WTC11 (cell line): Measurements from ENCODE around the gene FHL3. TPM values are rescaled to one million over a fixed set of nuclear protein-coding genes. Genes with fewer than 3 reads are reported as not detected.
A peak's percentile ranks its signal among the peaks of the same experiment; 100 is the strongest.

Source experiments
- ATAC-seq: fragments of 200-7000 bp; cut with Tn5 transposase; 2 replicates; pipeline ENCODE4 v1.10.0; 2021; ENCODE audit warnings: mild to moderate bottlenecking, moderate library complexity
- CTCF ChIA-PET: fragments of 300-600 bp; sonication (Branson Sonifier 250); formaldehyde crosslinking; loops from one replicate; lab custom pipeline; 2021; ENCODE audit warnings: antibody characterized with exemption; lab: Charles Lee
- POLR2A ChIA-PET: fragments of 350-600 bp; sonication (Branson Sonifier 250); formaldehyde crosslinking; loops from one replicate; lab custom pipeline; 2021; ENCODE audit warnings: antibody characterized with exemption; lab: Charles Lee
- DNase-seq: peaks from one replicate; pipeline ENCODE4 v3.0.0; 2021; ENCODE audit warnings: low spot score
- H3K27ac Mint-ChIP-seq: 2 replicates; pipeline ENCODE4 v1.8.0; 2021; ENCODE audit warnings: mixed read lengths
- H3K27me3 Mint-ChIP-seq: 2 replicates; pipeline ENCODE4 v1.8.0; 2021; ENCODE audit warnings: low read depth, mild to moderate bottlenecking, moderate library complexity, mixed read lengths
- H3K36me3 Mint-ChIP-seq: 2 replicates; pipeline ENCODE4 v1.8.0; 2021; ENCODE audit warnings: mixed read lengths
- H3K4me1 Mint-ChIP-seq: 2 replicates; pipeline ENCODE4 v1.8.0; 2022; ENCODE audit warnings: mixed read lengths
- H3K4me3 Mint-ChIP-seq: 2 replicates; pipeline ENCODE4 v1.8.0; 2021; ENCODE audit warnings: mild to moderate bottlenecking, moderate library complexity, mixed read lengths
- H3K9me3 Mint-ChIP-seq: 2 replicates; pipeline ENCODE4 v1.8.0; 2021; ENCODE audit warnings: mixed read lengths
- AR ChIP-seq: fragments of 250-450 bp; sonication (Bioruptor Pico); IDR thresholded peaks from 2 replicates; pipeline ENCODE4 v1.9.0; 2021; ENCODE audit warnings: mild to moderate bottlenecking
- ATF1 ChIP-seq: sonication (generic); formaldehyde crosslinking; IDR thresholded peaks from 2 replicates; pipeline ENCODE4 v1.8.1; 2023; ENCODE audit warnings: mild to moderate bottlenecking, moderate library complexity, missing genetic modification reagents
- ATF6 ChIP-seq: sonication (generic); formaldehyde crosslinking; IDR thresholded peaks from 2 replicates; pipeline ENCODE4 v1.8.1; 2023; ENCODE audit warnings: mild to moderate bottlenecking, missing genetic modification reagents
- CREB1 ChIP-seq: sonication (generic); formaldehyde crosslinking; IDR thresholded peaks from 2 replicates; pipeline ENCODE4 v1.8.0; 2023; ENCODE audit warnings: mild to moderate bottlenecking, missing genetic modification reagents
- CTCF ChIP-seq: fragments of 200-600 bp; IDR thresholded peaks from 2 replicates; pipeline ENCODE4 v1.8.0; 2022; ENCODE audit warnings: antibody characterized with exemption
- ERG ChIP-seq: fragments of 250-450 bp; sonication (Bioruptor Pico); IDR thresholded peaks from 2 replicates; pipeline ENCODE4 v1.8.0; 2021; ENCODE audit warnings: mild to moderate bottlenecking
- FOXP1 ChIP-seq: sonication (generic); formaldehyde crosslinking; IDR thresholded peaks from 2 replicates; pipeline ENCODE4 v1.8.0; 2022; ENCODE audit warnings: missing genetic modification reagents, mild to moderate bottlenecking, moderate library complexity, borderline replicate concordance
- IRF1 ChIP-seq: sonication (generic); formaldehyde crosslinking; IDR thresholded peaks from 2 replicates; pipeline ENCODE4 v1.8.0; 2023; ENCODE audit warnings: missing genetic modification reagents
- MYBL2 ChIP-seq: sonication (generic); formaldehyde crosslinking; IDR thresholded peaks from 2 replicates; pipeline ENCODE4 v1.8.1; 2023; ENCODE audit warnings: mild to moderate bottlenecking, moderate library complexity, missing genetic modification reagents
- NR3C1 ChIP-seq: sonication (generic); formaldehyde crosslinking; conservative IDR thresholded peaks from 2 replicates; pipeline ENCODE4 v1.8.1; 2023; ENCODE audit warnings: low read depth, mild to moderate bottlenecking, missing genetic modification reagents
- PRRX2 ChIP-seq: fragments of 250-450 bp; sonication (Bioruptor Pico); IDR thresholded peaks from 2 replicates; pipeline ENCODE4 v1.8.0; 2021; ENCODE audit warnings: mild to moderate bottlenecking
- RORB ChIP-seq: fragments of 250-450 bp; sonication (Bioruptor Pico); IDR thresholded peaks from 2 replicates; pipeline ENCODE4 v1.9.0; 2021; ENCODE audit warnings: mild to moderate bottlenecking
- SP1 ChIP-seq: sonication (generic); formaldehyde crosslinking; conservative IDR thresholded peaks from 2 replicates; pipeline ENCODE4 v1.8.1; 2022; ENCODE audit warnings: missing genetic modification reagents
- TCF7 ChIP-seq: sonication (generic); formaldehyde crosslinking; IDR thresholded peaks from 2 replicates; pipeline ENCODE4 v1.8.0; 2022; ENCODE audit warnings: mild to moderate bottlenecking, low read depth, missing genetic modification reagents, moderate library complexity
- TP53 ChIP-seq: sonication (generic); formaldehyde crosslinking; IDR thresholded peaks from 2 replicates; pipeline ENCODE4 v1.8.1; 2023; ENCODE audit warnings: mild to moderate bottlenecking, missing genetic modification reagents
- ZBTB21 ChIP-seq: sonication (generic); formaldehyde crosslinking; IDR thresholded peaks from 2 replicates; pipeline ENCODE4 v1.8.1; 2023; ENCODE audit warnings: mild to moderate bottlenecking, missing genetic modification reagents, borderline replicate concordance
- ZMAT4 ChIP-seq: fragments of 250-450 bp; sonication (Bioruptor Pico); IDR thresholded peaks from 2 replicates; pipeline ENCODE4 v1.9.0; 2021; ENCODE audit warnings: mild to moderate bottlenecking
- ZNF138 ChIP-seq: sonication (generic); formaldehyde crosslinking; conservative IDR thresholded peaks from 2 replicates; pipeline ENCODE4 v1.8.1; 2022; ENCODE audit warnings: mild to moderate bottlenecking, moderate library complexity, missing genetic modification reagents
- total RNA-seq: library from RNA; stranded (reverse); gene quantifications from 3 replicates; pipeline ENCODE4 v1.2.3, GENCODE V29; 2021

Gene FHL3
- total RNA-seq, 1 experiment from 2014 or later = 34.4 TPM

GRCh38 chr1:38029685-38030511 lies 24.6 kb upstream of the FHL3 start:
- no peak for TF ChIP-seq IRF1
- TF ChIP-seq ATF6 (CRISPR knock-in tag) = no peak
- TF ChIP-seq CREB1 (CRISPR knock-in tag) = no peak
- 0 out of 2 replicates have a peak, but pooled peaks have one; percentile 46 for TF ChIP-seq MYBL2 (CRISPR knock-in tag)
- TF ChIP-seq ZMAT4 (CRISPR knock-in tag) = no peak
- 0 out of 2 replicates have a peak, but pooled peaks have one; percentile 26 for TF ChIP-seq SP1 (CRISPR knock-in tag)
- no peak for TF ChIP-seq ZNF138 (CRISPR knock-in tag)
- ChIA-PET POLR2A (interaction anchor here (0.6 to 1.6 kb wide), 9 partner anchors 12 to 526 kb away, joined by 3 to 5 read pairs (median 3); partner anchors contain the start of gene UTP11), CTCF (interaction anchor here (0.6 to 6.7 kb wide), 42 partner anchors 10 to 805 kb away, joined by 3 to 79 read pairs (median 4); partner anchors contain the start of genes C1orf122, POU3F1, UTP11 and YRDC)
- peak; percentile 29 for ATAC-seq
- no peak for DNase-seq
- Mint-ChIP-seq H3K27ac (peak overlapping the region; percentile 72; the same call in 1 of the 2 replicates), H3K4me1 (peaks cover 55% of the 10 kb centered on the region), H3K36me3 (peaks cover 9% of the 10 kb centered on the region; the same call in 1 of the 2 replicates), H3K27me3 (no peaks in the 10 kb centered on the region), H3K9me3 (no peaks in the 10 kb centered on the region), H3K4me3 (peak overlapping the region; percentile 39)

GRCh38 chr1:38029081-38029681 lies 23.9 kb upstream of the FHL3 start:
- Mint-ChIP-seq H3K27me3 (no peaks in the 10 kb centered on the region), H3K27ac (0 out of 2 replicates have a peak overlapping the region, but pooled peaks have one; percentile 23), H3K4me3 (peak overlapping the region; percentile 39), H3K4me1 (peaks cover 55% of the 10 kb centered on the region), H3K9me3 (no peaks in the 10 kb centered on the region), H3K36me3 (peaks cover 12% of the 10 kb centered on the region)
- DNase-seq = peak; percentile 77
- CTCF ChIA-PET = interaction anchor here (0.5 to 6.7 kb wide), 39 partner anchors 10 to 806 kb away, joined by 3 to 79 read pairs (median 5); partner anchors contain the start of genes C1orf122, POU3F1, UTP11 and YRDC
- POLR2A ChIA-PET = interaction anchor here (0.6 to 1.6 kb wide), 6 partner anchors 16 to 529 kb away, joined by 3 to 5 read pairs (median 4); partner anchors contain the start of gene UTP11
- ATAC-seq = peak; percentile 75
- TF ChIP-seq CTCF (no peak), NR3C1 (CRISPR knock-in tag) (0 out of 2 replicates have a peak, but pooled peaks have one; percentile 10), TP53 (CRISPR knock-in tag) (no peak), CREB1 (CRISPR knock-in tag) (no peak), ATF1 (CRISPR knock-in tag) (no peak), TCF7 (CRISPR knock-in tag) (no peak), IRF1 (no peak), ZBTB21 (CRISPR knock-in tag) (no peak), AR (no peak), PRRX2 (CRISPR knock-in tag) (no peak), ERG (CRISPR knock-in tag) (no peak), FOXP1 (CRISPR knock-in tag) (0 out of 2 replicates have a peak, but pooled peaks have one; percentile 14), RORB (CRISPR knock-in tag) (no peak)
